K562 (cell line): ENCODE results near the gene EOLA1. TPM values are rescaled to one million over a fixed set of nuclear protein-coding genes. Genes with fewer than 3 reads are reported as not detected.
"Not testable (repeated sequence)": the region's sequence is repeated elsewhere in the genome, so short reads cannot be mapped to it uniquely, and the experiment has no call there.

Source experiments
- ATAC-seq: fragments of 200-7000 bp; cut with Tn5 transposase; 3 replicates; pipeline ENCODE4 v1.9.1; 2020; ENCODE audit warnings: moderate library complexity
- BruUV-seq: library from RNA; stranded (reverse); fragments of 400-500 nt; replicated peaks from 2 replicates; lab custom pipeline; 2021; lab: Mats Ljungman, UMichigan
- CTCF ChIA-PET: fragments of 300-600 bp; formaldehyde crosslinking; extraction: SDS; loops from one replicate; lab custom pipeline; 2021; ENCODE audit warnings: low intra/inter-chr PET ratio; lab: Yijun Ruan, JAX
- POLR2A ChIA-PET: fragments of 300-600, 350-650 bp; sonication (Branson Sonifier 250); formaldehyde crosslinking; extraction: SDS; loops from one replicate; lab custom pipeline; 2021; ENCODE audit warnings: antibody characterized with exemption, inconsistent platforms; lab: Yijun Ruan, JAX
- DNase-seq, 4 experiments: peaks; one replicate each; pipeline versions ENCODE4 v3.0.0 to v3.0.0-alpha.2; 2011 to 2018; ENCODE audit warnings: low spot score in 3 of 4, mixed read lengths in 3 of 4; ENCODE audit errors: extremely low read depth in 1 of 4
- FAIRE-seq: peaks from 2 replicates; lab custom pipeline; 2011; peaks lifted over from hg19 to GRCh38; lab: Jason Lieb, UNC
- H2AFZ ChIP-seq: 2 replicates; pipeline ENCODE4 v1.6.0; 2011; ENCODE audit warnings: low read depth, low read length, control low read depth, inconsistent platforms
- H3K27ac ChIP-seq: fragments of 200-600 bp; 3 replicates; pipeline ENCODE4 v1.8.0; 2011; ENCODE audit warnings: low read depth, mild to moderate bottlenecking, control low read depth, inconsistent platforms, low read length, moderate library complexity, mixed read lengths; ENCODE audit errors: extremely low read depth
- H3K27me3 ChIP-seq, 2 experiments: fragments of 300-600 bp in 1 of 2; 2 replicates in 1 of 2; 3 replicates in 1 of 2; pipeline versions ENCODE4 v1.6.0 to v1.8.0; 2011; ENCODE audit warnings: inconsistent platforms in 2 of 2, low read length in 2 of 2, mild to moderate bottlenecking in 1 of 2, mixed read lengths in 1 of 2, moderate library complexity in 1 of 2; ENCODE audit not compliant: control insufficient read depth in 2 of 2, insufficient read depth in 2 of 2
- H3K36me3 ChIP-seq: fragments of 300-600 bp; 3 replicates; pipeline ENCODE4 v1.8.0; 2011; ENCODE audit warnings: mild to moderate bottlenecking, low read length, inconsistent platforms; ENCODE audit not compliant: control insufficient read depth, insufficient read depth
- H3K4me1 ChIP-seq, 2 experiments: fragments of 200-600 bp in 1 of 2; replicated peaks in 1 of 2; 2 replicates in 1 of 2; 3 replicates in 1 of 2; pipeline versions ENCODE4 v1.5.1 to v1.8.0; 2011; ENCODE audit warnings: inconsistent platforms in 2 of 2, low read length in 2 of 2, mild to moderate bottlenecking in 1 of 2, mixed read lengths in 1 of 2, moderate library complexity in 1 of 2; ENCODE audit not compliant: control insufficient read depth in 2 of 2, insufficient read depth in 2 of 2
- H3K4me2 ChIP-seq: 2 replicates; pipeline ENCODE4 v1.6.1; 2011; ENCODE audit warnings: low read length, control low read depth, inconsistent platforms, mixed read lengths; ENCODE audit not compliant: insufficient read depth
- H3K4me3 ChIP-seq: fragments of 200-600 bp; sonication (generic), shearing (Covaris generic); 2 replicates; pipeline ENCODE4 v1.5.1; 2016; ENCODE audit warnings: control low read depth, inconsistent platforms
- H3K79me2 ChIP-seq: fragments of 200-600 bp; 3 replicates; pipeline ENCODE4 v1.8.0; 2011; ENCODE audit warnings: low read length, inconsistent platforms; ENCODE audit not compliant: control insufficient read depth, insufficient read depth
- H3K9ac ChIP-seq, 2 experiments: 2 replicates each; pipeline versions ENCODE4 v1.6.0 to v1.6.1; 2011; ENCODE audit warnings: low read depth in 2 of 2, low read length in 2 of 2, control low read depth in 1 of 2, inconsistent platforms in 1 of 2, mild to moderate bottlenecking in 1 of 2, mixed read lengths in 1 of 2; ENCODE audit not compliant: insufficient read depth in 1 of 2
- H3K9me1 ChIP-seq: one replicate; pipeline ENCODE4 v1.6.0; 2011; ENCODE audit warnings: inconsistent platforms, mild to moderate bottlenecking, low read length, moderate library complexity; ENCODE audit not compliant: control insufficient read depth, insufficient read depth
- H3K9me3 ChIP-seq: replicated peaks from 2 replicates; pipeline ENCODE4 v1.5.1; 2011; ENCODE audit warnings: low read depth, low read length, inconsistent platforms; ENCODE audit not compliant: control insufficient read depth, insufficient read depth
- H4K20me1 ChIP-seq: replicated peaks from 2 replicates; pipeline ENCODE4 v1.6.1; 2011; ENCODE audit warnings: low read length, inconsistent platforms, mixed read lengths; ENCODE audit not compliant: control insufficient read depth, insufficient read depth
- WGBS: fragments of 100-300 bp; shearing (Covaris generic); methylation state at CpG from one replicate; pipeline ENCODE4 v1.1.6; 2016; ENCODE audit warnings: low coverage, mixed read lengths; ENCODE audit not compliant: insufficient coverage; ENCODE audit errors: missing lambda C conversion rate; 5-methylcytosine and 5-hydroxymethylcytosine counted together
- in situ Hi-C: fragments of 300-500 bp; cut with MboI; formaldehyde crosslinking; loops from 4 replicates; pipeline ENCODE4 v1.15.0; 2018; ENCODE audit warnings: inconsistent platforms, mixed read lengths
- intact Hi-C: fragments of 100-400 bp; cut with micrococcal nuclease; formaldehyde crosslinking; loops from 2 replicates; pipeline ENCODE4 v1.14.2; 2022
- polyA plus RNA-seq, 8 experiments: library from polyadenylated mRNA; depleted of rRNA in 4 of 8; stranded (reverse) in 5 of 8; unstranded in 3 of 8; fragments of >200 nt; fragmentation: Nextera tagmentation in 2 of 8; fragmentation: Illumina TruSeq in 1 of 8; extraction: Ambion mirVana in 2 of 8; extraction: Trizol in 1 of 8; gene quantifications; 2 replicates each; pipeline versions ENCODE4 v1.2.1 to v1.2.3, GENCODE V29; 2011 to 2014; ENCODE audit warnings: inconsistent platforms in 1 of 8, missing spikeins in 1 of 8
- total RNA-seq, 7 experiments: library from RNA; depleted of rRNA in 6 of 7; stranded (reverse); fragments of >200 nt in 6 of 7; fragmentation: Illumina TruSeq in 2 of 7; extraction: Trizol in 2 of 7; gene quantifications; 2 replicates each; pipeline versions ENCODE4 v1.2.1 to v1.2.3, GENCODE V29; 2011 to 2021; ENCODE audit warnings: low replicate concordance in 1 of 7

EOLA1 gene
- total and polyA plus RNA-seq, 9 of the 15 experiments (the other 6 are each of a cell fraction or from before 2014, with no cell fraction given): 6.3 to 32.9 (median 18.2) TPM

- H4K20me1 ChIP-seq, CTCF ChIA-PET, ATAC-seq, H3K9me3 ChIP-seq, in situ Hi-C loops, H2AFZ ChIP-seq, H3K9me1 ChIP-seq, H3K27me3 ChIP-seq, intact Hi-C loops, FAIRE-seq, H3K9ac ChIP-seq, H3K79me2 ChIP-seq, H3K27ac ChIP-seq, H3K4me1 ChIP-seq, H3K4me3 ChIP-seq, POLR2A ChIA-PET, H3K4me2 ChIP-seq, DNase-seq, BruUV-seq, H3K36me3 ChIP-seq: not testable (repeated sequence)
- WGBS: no CpG with 5 or more reads among the region's 6 CpGs
Measured at GRCh38 chrX:149551939-149552248, 11.1 kb downstream of the EOLA1 start.

- BruUV-seq, POLR2A ChIA-PET, H3K9ac ChIP-seq: not testable (repeated sequence)
Measured at GRCh38 chrX:149555251-149555650, 14.4 kb downstream of the EOLA1 start.

More at GRCh38 chrX:149555251-149555650, 14.4 kb downstream of the EOLA1 start:
- H3K27me3 ChIP-seq, H3K79me2 ChIP-seq, H4K20me1 ChIP-seq, FAIRE-seq, H2AFZ ChIP-seq, H3K9me3 ChIP-seq, H3K4me2 ChIP-seq, H3K4me1 ChIP-seq, in situ Hi-C loops, H3K4me3 ChIP-seq, DNase-seq, ATAC-seq, H3K9me1 ChIP-seq, CTCF ChIA-PET, H3K36me3 ChIP-seq, H3K27ac ChIP-seq, intact Hi-C loops: not testable (repeated sequence)
- WGBS: no CpG with 5 or more reads among the region's 4 CpGs
